D341Med (cell line): ENCODE results near the gene KIAA0319L.
A peak's percentile ranks its signal among the peaks of the same experiment; 100 is the strongest.
"Not testable (repeated sequence)": the region's sequence is repeated elsewhere in the genome, so short reads cannot be mapped to it uniquely, and the experiment has no call there.

Experiments used
- DNase-seq: peaks from one replicate; pipeline ENCODE4 v3.0.0; 2012; ENCODE audit warnings: low spot score

KIAA0319L gene

DNA sequence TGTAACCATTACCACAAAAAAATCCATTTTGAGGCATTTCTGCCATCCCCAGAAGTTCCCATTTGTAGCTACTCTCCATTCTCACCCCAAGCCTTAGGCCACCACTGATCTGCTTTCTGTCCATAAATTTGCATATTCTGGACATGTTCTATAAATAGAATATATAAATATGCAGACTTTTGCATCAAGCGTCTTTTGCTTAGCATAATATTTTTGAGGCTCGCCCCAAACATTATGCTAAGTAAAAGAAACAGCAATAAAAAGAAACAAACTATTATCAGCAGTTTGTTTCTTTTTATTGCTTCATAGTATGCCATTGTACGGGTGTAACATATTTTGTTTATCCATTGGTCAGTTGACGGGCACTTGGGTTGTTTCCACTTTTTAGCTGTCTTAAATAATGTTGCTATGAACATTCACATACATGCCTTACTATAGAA, 23.8 kb upstream of the KIAA0319L start:
- DNase-seq: no peak

DNA sequence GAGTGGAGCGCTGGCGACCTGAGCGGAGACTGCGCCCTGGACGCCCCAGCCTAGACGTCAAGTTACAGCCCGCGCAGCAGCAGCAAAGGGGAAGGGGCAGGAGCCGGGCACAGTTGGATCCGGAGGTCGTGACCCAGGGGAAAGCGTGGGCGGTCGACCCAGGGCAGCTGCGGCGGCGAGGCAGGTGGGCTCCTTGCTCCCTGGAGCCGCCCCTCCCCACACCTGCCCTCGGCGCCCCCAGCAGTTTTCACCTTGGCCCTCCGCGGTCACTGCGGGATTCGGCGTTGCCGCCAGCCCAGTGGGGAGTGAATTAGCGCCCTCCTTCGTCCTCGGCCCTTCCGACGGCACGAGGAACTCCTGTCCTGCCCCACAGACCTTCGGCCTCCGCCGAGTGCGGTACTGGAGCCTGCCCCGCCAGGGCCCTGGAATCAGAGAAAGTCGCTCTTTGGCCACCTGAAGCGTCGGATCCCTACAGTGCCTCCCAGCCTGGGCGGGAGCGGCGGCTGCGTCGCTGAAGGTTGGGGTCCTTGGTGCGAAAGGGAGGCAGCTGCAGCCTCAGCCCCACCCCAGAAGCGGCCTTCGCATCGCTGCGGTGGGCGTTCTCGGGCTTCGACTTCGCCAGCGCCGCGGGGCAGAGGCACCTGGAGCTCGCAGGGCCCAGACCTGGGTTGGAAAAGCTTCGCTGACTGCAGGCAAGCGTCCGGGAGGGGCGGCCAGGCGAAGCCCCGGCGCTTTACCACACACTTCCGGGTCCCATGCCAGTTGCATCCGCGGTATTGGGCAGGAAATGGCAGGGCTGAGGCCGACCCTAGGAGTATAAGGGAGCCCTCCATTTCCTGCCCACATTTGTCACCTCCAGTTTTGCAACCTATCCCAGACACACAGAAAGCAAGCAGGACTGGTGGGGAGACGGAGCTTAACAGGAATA, 20.1 kb upstream of the KIAA0319L start:
- DNase-seq: no peak

DNA sequence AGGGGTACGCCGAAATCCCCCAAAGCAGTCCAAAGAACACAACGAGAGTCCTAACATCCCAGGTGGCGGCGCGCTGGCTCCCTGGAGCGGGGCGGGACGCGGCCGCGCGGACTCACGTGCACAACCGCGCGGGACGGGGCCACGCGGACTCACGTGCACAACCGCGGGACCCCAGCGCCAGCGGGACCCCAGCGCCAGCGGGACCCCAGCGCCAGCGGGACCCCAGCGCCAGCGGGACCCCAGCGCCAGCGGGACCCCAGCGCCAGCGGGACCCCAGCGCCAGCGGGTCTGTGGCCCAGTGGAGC, 19.5 kb upstream of the KIAA0319L start:
- not testable (repeated sequence) for DNase-seq

DNA sequence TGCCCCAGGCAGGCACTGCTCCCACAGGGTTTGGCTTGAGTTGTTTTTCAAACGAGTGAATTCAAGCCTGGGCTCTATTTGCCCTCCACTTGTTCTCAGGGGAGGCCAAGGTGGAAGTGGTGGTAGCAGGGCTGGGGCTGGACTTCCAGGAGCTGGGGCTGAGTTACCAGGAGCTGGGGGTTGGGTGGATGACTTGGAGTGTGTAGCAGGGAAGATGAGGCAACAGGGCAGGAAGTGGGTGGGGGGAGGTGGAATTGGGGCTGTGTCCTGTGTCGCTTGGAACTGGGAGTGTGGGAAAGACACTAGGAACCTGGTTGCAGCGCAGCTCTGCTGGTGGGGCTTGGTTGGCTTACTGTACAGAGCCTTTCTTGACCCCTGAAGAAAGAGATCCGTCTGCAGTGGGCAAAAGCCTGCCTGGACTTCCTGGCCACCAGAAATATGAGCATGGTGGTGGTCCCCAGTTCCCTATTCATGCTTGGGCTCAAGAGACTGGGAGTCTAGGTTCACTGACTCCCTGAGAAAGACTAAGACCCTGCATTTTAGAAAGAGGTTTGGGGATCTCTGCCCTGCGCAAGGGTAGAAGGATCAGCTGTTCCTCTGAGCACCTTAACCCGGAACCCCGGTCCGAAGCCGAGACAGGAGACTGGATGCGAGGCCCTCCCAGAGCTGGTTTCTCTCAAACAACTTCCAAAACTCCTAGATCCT, 19.0 kb upstream of the KIAA0319L start:
- DNase-seq: no peak

DNA sequence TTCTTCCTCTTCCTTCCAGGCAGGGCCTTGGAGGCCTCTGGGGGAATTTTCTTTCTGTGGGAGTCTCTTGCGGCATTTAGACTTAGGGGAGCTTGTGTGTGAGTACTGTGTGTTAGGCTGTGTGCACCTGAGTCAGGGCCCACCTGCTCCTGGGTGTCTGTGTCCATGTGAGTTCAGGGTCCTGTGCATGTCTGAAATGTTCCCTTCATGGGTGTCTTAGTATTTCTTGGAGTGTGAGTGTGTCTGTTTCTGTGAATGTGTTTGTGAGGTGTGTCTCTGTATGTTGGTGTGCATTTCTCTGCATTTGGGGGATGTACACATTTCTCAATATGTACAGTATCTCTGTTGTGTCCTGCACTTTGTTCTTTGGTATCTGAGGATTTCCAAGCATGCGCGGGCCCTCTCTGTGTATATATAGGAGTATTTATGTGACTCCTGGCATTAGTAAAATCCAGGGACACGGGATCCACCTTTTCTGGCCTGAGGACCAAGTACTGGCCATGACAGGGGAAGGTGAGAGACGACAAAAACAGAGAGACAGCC, 18.3 kb upstream of the KIAA0319L start:
- DNase-seq: no peak

DNA sequence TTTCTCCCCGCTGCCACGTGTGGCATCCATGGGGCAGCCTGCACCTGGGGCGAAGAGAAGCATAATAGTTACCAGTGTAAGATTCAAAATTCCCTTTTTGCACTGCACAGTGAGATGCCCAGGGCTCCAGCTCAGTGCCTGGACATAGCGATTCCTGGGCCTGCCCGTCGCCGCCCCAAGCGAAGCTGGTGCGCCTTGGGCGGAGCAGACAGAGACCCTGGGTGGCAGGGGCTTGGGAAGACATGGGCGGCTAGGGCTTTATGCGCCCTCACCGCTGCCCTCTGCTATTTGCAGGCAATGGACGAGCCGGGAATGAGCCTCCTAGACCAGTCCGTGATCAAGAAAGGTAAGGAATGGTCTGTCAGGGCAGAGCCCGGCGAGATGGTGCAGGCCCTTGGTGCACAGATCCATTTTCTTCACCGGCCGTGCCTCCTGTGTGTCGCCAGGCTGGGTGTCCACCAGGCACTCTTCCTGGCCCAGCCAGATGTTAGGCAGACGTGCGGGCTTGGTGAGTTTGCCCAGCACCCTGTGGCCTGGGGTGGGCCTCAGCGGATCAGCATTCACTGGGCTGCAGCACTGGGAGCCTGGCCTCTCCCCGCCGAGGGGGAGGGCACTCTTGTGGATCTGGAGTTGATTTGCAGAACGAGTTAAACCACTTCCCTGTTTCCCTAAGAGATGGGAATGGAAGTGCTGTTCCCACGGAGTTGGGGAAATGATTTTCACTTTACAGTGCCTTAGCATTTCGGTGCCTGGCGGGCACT, 17.6 kb upstream of the KIAA0319L start:
- no peak for DNase-seq

DNA sequence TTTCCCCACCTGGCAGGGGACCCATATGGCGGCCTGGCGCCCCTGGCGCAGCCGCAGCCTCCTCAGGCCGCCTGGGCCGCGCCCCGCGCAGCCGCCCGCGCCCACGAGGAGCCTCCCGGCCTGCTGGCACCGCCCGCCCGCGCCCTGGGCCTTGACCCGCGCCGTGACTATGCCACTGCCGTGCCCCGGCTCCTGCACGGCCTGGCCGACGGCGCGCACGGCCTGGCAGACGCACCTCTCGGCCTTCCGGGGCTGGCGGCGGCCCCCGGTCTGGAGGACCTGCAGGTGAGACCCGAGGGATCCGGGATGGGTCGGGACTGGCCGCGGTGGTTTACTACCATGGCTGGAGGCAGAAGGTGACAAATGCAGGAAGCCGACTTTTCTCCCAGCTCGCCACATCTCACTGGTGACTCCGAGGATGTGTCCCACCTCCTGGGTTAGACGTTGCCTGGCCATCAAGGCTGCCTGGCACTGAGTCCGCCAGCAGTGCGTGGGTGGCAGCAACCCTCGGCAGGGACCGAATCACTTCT, 17.0 kb upstream of the KIAA0319L start:
- DNase-seq: no peak

DNA sequence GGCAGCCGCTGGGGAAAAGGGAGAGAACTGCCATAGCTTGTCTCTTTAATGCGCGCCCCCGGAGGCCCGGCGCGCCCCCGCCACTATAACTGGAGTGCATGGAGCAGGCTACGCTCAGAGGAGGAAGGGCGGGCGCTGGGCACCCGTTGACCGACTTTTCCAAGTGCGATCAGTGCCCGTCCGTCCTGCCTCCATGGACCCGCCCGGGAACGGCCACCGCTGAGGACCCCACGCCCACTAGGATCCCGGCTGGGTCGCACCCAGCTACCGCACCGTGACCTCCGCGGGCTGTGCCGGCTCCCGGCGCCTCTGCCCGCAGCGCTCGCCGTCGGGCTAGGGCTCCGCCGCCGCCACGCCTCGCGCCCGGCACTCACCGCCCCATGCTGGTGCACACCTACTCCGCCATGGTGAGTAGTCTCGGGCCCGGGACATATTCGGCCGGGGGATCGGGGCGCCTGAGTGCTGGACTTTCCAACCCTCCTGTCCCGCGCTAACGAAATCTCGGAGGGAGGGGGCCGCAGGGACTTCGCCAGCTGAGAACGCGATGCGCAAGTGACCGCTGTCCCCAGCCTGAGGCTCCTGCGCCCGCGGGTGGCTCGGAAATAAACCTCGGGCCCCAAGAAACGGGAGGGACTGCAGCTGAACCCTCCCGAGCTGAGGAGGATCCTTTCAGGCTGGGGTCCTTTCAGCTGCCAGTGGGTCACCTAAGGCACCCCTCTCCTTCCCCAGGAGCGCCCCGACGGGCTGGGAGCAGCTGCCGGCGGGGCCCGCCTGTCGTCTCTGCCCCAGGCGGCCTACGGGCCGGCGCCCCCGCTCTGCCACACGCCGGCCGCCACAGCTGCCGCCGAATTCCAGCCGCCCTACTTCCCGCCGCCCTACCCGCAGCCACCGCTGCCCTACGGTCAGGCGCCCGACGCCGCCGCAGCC, 16.3 kb upstream of the KIAA0319L start, which contains the start of gene TFAP2E:
Gene TFAP2E (plus strand): TSS at position 117 of the 927 bp plus-strand sequence. CDS start 264 bp downstream, at position 381.
- peak; percentile 80 for DNase-seq

DNA sequence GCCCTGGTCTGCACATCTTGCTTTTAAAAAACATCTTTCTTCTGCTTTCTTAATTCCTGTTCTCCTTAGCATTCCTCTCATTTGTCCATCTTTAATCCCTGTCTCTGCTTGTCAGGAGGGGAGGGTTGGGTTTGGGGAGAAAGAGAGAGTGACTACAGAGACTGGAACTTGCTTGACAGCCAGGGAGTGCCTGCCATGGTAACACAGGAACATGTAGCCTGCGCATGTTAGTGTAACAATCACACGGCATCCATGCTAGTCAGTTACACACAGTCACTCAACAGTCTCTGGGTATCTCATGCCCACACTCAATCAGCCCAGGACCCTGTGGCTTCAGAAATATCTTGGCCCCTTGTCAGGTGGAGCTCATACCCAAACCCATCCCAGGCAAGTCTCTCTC, 15.1 kb upstream of the KIAA0319L start:
- DNase-seq: no peak

DNA sequence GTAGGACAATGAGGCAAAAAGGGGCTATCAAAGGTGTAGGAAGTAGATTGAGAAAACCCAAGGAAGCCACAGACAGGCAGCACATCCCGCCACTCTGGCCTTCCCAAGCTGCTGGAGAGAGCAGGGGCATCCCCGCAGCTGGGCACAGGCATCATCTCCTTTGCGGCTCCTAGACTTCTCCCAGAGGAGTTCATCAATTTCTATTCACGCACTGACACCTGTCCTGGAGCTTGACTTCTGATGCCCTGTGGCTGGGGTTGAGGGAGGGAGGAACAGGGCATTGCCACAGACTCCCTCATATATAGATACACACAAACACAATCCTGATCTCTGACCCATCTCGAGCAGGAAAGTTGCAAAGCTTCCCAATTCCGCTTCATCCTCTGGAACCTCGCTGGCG, 14.1 kb upstream of the KIAA0319L start:
- DNase-seq: no peak

DNA sequence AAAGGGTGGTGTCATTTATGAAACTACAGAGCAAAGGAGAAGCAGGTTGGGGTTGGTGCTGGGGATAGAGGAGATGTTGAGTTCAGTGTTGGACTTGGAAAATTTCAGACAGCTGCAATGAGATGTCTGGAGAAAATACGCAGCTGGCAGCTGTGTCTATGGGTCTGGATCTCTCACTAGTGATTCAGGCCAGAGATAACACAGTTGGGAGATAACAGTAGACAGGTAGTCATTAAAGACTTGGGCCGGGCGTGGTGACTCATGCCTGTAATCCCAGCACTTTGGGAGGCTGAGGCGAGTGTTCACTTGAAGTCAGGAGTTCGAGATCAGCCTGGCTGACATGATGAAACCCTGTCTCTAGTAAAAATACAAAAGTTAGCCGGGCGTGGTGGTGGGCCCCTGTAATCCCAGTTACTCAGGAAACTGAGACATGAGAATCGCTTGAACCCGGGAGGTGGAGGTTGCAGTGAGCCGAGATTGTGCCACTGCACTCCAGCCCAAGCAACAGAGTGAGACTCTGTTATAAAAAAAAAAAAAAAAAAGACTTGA, 13.5 kb upstream of the KIAA0319L start:
- no peak for DNase-seq

DNA sequence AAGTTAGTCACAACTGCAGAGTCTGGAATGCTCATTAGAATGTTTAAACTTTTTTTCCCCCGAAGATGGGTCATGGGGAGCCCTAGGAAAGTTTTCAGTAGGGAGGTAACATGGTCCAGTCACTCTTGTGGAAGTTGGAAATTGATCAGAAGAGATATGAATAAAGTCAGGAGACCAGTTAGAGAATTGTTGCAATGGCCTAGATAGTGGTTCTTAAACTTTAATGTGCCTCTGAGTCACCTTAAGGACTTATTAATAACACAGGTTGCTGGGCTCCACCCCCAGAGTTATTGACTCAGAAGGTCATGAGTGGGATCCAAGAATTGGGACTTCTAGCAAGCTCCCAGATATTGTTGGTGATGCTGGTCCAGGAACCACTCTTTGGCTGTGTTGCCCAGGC, 12.7 kb upstream of the KIAA0319L start:
- no peak for DNase-seq

DNA sequence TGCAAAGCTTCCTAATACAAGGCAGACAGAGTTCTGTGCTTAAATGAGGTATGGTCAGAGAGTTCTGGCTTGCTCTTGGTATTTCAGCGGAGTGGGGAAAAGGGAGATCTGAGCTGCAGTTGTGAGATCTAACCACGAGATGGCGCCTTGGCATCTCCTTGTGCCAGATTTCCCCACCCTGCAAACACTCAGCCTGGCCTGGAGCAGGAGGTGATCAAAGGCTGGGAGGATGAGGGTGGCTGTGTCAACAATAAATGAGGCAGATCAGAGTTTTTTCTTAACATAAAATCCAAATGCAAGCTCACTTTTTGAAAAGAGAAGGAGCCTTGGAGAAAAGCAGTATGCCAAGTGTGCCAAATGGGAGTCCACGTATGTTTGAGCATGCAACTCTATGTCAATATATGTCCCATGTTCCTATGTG, 11.8 kb upstream of the KIAA0319L start:
- DNase-seq: peak; percentile 83

DNA sequence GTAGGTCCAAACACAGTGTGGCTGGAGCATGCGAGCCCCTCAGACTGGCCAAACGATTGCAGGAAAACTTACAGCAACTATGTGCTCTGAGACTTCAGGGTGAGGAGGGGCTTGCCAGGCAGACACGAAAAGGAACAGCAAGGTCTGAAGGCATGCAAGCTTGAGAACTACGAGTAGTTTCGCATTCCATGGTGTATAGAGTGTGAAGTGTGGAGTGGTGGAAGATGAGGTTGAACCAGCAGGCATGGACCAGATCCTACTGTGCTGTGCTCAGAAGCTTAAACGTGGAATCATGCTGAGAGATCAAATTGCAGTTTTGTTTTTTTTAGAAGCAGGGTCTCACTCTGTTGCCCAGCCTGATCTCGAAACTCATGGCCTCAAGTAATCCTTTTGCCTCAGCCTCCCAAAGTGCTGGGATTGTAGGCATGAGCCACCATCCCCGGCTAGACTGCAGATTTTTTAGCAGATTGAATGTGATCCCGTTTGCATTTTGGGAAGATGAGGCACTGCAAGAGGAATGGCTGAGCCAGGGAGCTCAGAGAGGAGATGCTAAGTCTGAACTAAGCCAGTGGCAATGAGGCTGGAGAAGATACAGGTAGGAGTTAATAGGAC, 10.8 kb upstream of the KIAA0319L start:
- no peak for DNase-seq

DNA sequence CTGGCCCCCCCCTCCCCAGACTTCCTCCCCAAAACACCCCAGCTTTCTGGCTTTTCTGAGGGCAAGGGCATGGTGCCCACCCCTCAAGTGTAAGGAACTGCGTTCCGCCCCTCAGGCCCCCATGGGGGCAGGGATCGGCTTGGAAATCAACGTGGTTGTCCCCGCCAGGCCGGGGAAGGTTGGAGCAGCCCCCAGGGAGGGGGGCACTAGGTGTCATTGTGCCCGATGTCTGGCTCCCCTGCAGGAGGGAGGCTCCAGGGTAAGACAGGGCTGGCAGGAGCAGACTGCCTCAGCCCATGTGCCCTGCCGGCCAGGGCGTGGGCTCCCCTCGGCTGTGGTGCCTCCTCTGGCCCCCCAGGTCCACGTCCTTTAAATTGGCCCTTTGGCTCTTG, 8.5 kb upstream of the KIAA0319L start:
- no peak for DNase-seq

DNA sequence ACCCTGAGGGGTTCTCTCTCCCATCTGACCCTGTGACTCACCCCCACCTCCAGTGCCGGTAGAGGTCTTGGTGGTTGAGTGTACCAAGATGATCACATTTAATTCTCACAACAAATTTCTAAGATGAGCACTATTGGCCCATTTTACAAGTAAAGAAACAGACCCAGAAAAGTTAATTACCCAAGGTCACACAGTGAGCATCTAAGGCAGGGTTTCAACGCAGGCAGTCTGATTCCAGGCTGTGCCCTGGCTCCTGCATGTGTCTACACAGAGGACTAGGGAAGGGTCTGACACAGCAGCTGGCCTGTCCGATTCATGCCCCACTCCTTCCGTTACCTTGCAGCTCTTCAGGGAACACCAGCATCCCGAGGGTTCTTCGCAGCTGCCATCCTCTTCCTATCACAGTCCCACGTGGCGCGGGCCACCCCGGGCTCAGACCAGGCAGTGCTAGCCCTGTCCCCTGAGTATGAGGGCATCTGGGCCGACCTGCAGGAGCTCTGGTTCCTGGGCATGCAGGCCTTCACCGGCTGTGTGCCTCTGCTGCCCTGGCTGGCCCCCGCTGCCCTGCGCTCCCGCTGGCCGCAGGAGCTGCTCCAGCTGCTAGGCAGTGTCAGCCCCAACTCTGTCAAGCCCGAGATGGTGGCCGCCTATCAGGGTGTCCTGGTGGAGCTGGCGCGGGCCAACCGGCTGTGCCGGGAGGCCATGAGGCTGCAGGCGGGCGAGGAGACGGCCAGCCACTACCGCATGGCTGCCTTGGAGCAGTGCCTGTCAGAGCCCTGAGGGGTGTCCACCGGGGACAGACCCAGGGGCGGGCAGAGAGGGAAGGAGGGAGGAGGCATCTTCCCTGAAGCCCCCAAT, 7.9 kb upstream of the KIAA0319L start:
- no peak for DNase-seq

DNA sequence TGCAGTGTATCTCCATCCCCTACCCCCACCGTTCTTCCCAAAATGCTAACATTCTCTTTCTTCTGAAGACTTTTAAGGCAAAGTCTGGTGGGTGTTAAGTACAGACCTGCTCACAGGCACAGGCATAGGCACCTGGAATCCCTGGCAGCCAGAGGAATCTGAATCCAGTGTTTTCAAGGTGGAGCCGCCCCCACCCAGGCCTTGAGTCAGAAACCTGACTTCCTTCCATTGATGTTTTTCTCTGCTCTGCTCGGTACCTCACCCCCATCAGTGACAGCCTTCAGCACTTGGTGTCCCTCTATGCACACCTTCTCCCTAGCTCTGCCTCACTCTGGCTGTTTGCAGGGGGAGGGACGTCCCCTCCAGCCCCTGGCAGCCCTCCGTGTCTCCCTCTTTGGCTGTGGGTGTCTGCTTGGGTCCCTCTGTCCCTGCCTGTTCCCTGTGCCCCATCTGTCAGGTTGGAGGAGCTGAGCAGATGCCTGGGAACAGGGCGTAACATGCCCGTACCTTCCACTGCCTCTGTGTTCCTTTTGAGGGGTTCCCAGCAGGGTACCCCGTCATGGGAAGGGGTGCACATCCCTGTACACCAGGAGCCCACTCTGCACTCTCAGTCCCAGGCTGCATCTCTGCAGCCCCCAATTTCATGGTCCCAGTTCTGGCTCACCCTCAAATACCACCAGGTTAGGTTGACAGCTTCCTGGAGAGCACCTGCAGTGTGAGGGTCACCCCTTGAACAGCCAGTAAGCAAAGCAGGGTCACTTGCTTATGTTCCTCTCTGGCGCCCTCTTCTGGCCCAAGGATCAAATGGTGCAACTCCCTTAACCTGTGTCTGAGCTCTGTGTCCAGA, 7.1 kb upstream of the KIAA0319L start:
- peak; percentile 74 for DNase-seq

DNA sequence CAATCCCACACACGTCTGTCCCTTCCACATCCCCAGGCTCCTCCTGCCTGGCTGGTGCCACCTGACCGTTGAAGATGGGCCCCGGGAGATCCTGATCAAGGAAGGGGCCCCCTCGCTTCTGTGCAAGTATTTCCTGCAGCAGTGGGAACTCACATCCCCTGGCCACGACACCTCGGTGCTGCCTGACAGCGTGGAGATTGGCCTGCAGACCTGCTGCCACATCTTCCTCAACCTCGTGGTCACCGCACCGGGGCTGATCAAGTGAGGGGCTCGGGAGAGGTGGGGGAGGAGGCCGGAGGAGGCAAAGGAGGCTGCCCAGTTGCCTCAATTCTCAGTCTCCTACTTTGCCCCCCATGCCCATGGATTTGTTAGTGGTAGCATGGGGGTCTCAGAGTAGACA, 6.0 kb upstream of the KIAA0319L start:
- DNase-seq: no peak
